ENCODE results near the gene SLA2.
"Not testable (repeated sequence)": the region's sequence is repeated elsewhere in the genome, so short reads cannot be mapped to it uniquely, and the experiment has no call there.

Gene SLA2

DNA sequence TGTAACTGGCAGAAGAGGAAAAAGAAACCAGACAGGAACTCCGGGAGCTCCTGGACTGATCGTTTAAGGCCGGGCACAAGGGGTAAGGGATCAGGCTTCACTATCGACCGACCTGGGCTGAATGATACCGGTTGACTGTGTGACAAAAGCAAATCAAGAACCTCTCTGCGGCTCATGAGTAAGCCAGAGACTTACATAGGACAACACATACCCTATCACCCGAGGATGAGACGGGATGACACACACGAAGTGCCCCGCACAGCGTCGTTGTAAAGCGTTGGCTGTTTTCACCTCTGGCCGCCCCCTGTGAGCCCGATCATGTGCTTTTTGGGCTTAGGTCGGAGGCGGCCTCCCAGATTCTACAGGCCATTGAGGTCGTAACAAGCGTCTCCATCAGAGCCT lies 73.3 kb downstream of the SLA2 start:
- no peak for DNase-seq

DNA sequence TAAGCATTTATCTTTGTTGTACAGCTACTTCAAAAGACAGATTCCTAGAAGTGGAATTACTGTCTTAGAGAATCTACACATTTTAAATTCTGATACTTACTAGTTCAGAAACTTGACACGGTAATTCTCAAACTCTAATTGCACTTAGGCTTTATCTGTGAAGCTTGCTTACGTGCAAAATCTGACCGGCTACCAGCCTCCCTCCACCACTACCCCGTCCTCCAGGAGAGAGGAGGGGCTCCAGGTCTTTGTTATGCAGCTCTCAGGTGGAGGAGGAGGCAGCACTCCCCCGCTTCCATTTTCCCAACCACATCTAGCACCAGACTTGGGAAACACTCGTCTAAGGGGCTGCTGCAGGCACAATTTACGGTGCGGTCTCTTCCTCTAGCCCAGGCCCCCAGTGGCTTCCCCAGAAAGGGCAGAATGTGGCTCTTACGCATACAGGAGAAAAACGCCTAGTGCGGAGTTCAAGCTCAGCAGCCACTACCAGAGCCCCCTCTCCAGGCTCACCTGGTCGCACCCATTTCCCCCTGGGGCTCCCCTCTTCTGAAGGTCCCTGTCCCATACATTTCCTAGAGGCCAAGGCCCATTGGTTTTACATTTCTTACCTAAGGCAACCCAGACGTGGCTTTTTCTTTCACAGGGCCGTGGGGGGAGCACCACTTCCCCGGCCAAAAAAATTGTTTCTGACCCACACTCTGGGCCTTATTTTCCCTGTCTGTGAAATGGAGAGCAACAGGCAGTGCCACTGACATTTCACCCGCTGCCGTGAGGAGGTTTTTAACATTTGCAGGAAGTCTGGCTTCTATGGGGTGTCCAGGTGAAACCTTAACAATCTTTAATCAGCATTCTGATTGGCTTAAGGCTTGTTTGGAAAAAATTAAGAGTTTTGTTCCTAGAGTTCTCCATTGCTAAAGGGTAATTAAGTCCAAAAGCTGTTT lies 74.2 kb downstream of the SLA2 start:
- DNase-seq, result no peak

DNA sequence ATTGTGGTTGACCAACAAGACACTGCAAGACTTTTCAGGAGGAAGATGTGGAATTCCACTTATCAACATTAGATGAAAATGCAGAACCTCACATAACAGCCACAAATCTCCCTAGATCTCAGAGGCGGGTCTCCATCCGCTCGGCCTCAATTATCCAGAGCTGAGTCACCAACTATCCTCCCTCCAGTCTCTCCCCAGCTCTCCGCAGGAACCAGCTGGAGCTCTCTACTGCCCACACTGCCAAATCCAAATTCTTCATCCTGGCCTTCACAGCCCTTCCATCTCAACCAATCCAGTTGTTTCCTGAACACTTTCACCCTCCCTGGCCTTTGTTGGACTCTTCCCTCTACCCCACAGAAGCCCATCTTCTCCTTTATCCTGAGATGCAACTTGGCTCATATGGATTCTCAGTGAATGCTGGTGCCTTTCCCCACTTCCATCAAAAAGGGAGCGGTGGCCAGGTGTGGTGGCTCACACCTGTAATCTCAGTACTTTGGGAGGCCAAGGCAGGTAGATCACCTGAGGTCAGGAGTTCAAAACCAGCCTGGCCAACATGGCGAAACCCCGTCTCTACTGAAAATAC lies 76.1 kb downstream of the SLA2 start:
- DNase-seq, result no peak

DNA sequence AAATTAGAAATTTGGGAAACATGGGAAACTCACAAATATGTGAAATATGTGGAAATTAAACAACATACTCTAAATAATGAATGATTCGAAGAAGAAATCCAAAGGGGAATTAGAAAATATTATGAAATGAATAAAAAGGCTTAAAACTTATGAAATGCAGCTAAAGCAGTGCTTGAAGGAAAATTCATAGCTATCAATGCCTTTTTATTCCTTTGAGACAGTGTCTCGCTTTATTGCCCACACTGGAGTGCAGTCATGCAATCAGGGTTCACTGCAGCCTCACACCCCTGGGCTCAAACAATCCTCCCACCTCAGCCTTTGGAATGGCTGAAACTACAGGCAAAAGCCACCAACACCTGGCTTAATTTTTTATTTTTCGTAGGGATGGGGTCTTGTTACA lies 80.5 kb downstream of the SLA2 start:
- DNase-seq, result no peak

DNA sequence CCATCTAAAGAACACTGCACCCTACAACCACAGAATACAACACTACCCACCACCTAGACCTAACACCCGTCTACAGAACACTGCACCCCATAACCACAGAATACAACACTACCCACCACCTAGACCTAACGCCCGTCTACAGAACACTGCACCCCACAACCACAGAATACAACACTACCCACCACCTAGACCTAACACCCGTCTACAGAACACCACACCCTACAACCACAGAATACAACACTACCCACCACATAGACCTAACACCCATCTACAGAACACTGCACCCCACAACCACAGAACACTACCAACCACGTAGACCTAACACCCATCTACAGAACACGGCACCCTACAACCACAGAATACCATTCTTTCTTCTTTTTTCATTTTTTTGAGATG lies 81.3 kb downstream of the SLA2 start:
- DNase-seq, result not testable (repeated sequence)

DNA sequence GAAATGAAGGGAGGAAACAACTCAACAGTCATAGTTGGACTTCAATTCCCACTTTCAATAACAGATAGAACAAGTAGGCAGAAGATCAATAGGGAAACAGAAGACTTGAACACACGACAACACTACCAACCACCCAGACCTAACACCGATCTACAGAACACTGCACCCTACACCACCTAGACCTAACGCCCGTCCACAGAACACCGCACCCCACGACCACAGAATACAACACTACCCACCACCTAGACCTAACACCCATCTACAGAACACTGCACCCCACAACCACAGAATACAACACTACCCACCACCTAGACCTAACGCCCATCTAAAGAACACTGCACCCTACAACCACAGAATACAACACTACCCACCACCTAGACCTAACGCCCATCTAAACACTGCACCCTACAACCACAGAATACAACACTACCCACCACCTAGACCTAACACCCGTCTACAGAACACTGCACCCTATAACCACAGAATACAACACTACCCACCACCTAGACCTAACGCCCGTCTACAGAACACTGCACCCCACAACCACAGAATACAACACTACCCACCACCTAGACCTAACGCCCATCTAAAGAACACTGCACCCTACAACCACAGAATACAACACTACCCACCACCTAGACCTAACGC lies 81.8 kb downstream of the SLA2 start:
- DNase-seq, result not testable (repeated sequence)

DNA sequence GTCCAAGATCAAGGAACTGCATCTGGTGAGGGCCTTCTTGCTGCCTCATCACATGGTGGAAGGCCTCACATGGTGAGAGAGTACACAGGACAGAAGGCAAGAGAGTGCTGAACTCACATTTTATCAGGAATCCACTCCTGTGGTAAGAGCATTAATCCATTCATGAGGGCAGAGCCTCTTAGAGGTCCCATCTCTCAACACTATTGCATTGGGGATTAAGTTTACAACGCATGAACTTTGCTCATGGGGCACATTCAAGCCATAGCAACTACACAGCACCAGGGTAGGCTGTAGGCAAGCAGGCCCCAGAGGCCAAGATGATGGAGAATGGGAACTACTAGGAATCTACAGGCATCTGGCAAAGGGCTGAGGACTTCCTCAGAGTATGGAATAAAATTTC lies 82.6 kb downstream of the SLA2 start:
- no peak for DNase-seq

DNA sequence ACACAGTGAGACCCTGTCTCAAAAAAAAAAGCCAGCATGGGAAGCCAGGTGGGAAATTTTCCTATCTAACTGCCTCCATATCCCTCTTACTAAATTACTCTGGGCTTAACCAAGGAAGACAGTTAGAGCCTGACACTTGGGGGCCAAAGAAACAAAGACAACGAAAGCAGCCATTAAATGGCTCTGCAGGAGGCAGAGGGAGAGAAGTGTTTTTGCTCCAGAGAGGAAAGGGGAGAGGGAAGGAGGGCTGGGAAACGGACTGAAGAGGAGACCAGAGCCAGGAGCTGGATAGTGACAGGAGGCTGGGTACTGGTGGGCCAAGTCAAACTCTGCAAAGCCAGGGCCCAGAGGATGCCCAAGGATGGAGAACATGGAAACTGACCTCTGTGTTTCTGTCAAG lies 83.3 kb downstream of the SLA2 start:
- no peak for DNase-seq
